DND-41 (cell line): Measurements from ENCODE around the gene ALPK3.

Experiments used
- ATAC-seq: fragments of 200-7000 bp; cut with Tn5 transposase; 3 replicates; pipeline ENCODE4 v1.9.1; 2021; ENCODE audit warnings: low read depth; ENCODE audit not compliant: insufficient read depth
- DNase-seq: peaks from one replicate; pipeline ENCODE4 v3.0.0-alpha.2; 2020
- H2AFZ ChIP-seq: 2 replicates; pipeline ENCODE4 v1.6.0; 2012; ENCODE audit warnings: low read depth, low read length
- H3K27ac ChIP-seq: 2 replicates; pipeline ENCODE4 v1.5.1; 2012; ENCODE audit warnings: low read length, inconsistent platforms
- H3K27me3 ChIP-seq: fragments of 200-600 bp; sonication (generic); 2 replicates; pipeline ENCODE4 v1.6.0; 2012; ENCODE audit warnings: low read length, mild to moderate bottlenecking, inconsistent platforms; ENCODE audit not compliant: insufficient read depth, poor library complexity
- H3K36me3 ChIP-seq: 2 replicates; pipeline ENCODE4 v1.5.1; 2012; ENCODE audit warnings: low read length, inconsistent platforms; ENCODE audit not compliant: insufficient read depth
- H3K4me1 ChIP-seq: 2 replicates; pipeline ENCODE4 v1.5.1; 2012; ENCODE audit warnings: mild to moderate bottlenecking, low read length; ENCODE audit not compliant: insufficient read depth
- H3K4me2 ChIP-seq: 2 replicates; pipeline ENCODE4 v1.6.0; 2012; ENCODE audit warnings: mild to moderate bottlenecking, moderate library complexity, low read length, inconsistent platforms; ENCODE audit not compliant: insufficient read depth
- H3K4me3 ChIP-seq, 2 experiments: fragments of 200-600 bp in 1 of 2; shearing (Covaris generic) in 1 of 2; 2 replicates each; pipeline ENCODE4 v1.5.1; 2012 to 2016; ENCODE audit warnings: inconsistent platforms in 2 of 2, low read length in 2 of 2, mild to moderate bottlenecking in 2 of 2, low read depth in 1 of 2, moderate library complexity in 1 of 2
- H3K79me2 ChIP-seq: 2 replicates; pipeline ENCODE4 v1.6.0; 2012; ENCODE audit warnings: low read length, inconsistent platforms; ENCODE audit not compliant: insufficient read depth
- H3K9ac ChIP-seq: 2 replicates; pipeline ENCODE4 v1.6.0; 2012; ENCODE audit warnings: low read depth, mild to moderate bottlenecking, inconsistent platforms, low read length, moderate library complexity
- H3K9me3 ChIP-seq: 2 replicates; pipeline ENCODE4 v1.5.1; 2012; ENCODE audit warnings: low read length, moderate library complexity, mild to moderate bottlenecking, inconsistent platforms; ENCODE audit not compliant: insufficient read depth, severe bottlenecking
- H4K20me1 ChIP-seq: 2 replicates; pipeline ENCODE4 v1.6.0; 2012; ENCODE audit warnings: low read length; ENCODE audit not compliant: insufficient read depth
- EZH2 ChIP-seq: IDR thresholded peaks from 3 replicates; pipeline ENCODE4 v1.6.1; 2012; ENCODE audit warnings: borderline replicate concordance, low read depth, mild to moderate bottlenecking, moderate library complexity, low read length, inconsistent platforms; ENCODE audit not compliant: severe bottlenecking
- TF ChIP-seq, protein P1 (sequence below): IDR thresholded peaks from 2 replicates; pipeline ENCODE4 v1.5.1; 2012; ENCODE audit warnings: borderline replicate concordance, low read length, moderate library complexity, mild to moderate bottlenecking; ENCODE audit not compliant: poor library complexity, severe bottlenecking; ENCODE audit errors: extremely low read depth

Gene ALPK3

DNA sequence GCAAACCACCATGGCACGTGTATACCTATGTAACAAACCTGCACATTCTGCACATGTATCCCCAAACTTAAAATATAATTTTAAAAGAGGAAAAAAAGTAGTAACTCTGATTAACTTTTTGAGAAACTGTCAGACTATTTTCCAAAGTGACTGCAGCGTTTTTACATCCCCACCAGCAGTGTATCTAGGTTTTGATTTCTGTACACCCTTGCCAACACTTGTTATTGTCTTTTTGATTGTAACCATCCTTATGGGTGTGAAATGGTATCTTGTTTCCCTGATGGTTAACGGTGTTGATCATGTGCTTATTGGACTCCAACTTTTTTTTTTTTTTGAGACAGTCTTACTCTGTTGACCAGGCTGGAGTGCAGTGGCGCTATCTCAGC lies 23.0 kb upstream of the ALPK3 start:
- Histone ChIP-seq H3K36me3 (peaks cover 77% of the 10 kb centered on the region), H3K4me3 (no peak overlapping the region), H3K4me2 (no peak overlapping the region), H3K9ac (no peak overlapping the region), H3K27ac (no peak overlapping the region), H3K4me1 (no peaks in the 10 kb centered on the region), H2AFZ (no peak overlapping the region), H3K79me2 (peaks cover 9% of the 10 kb centered on the region), H3K27me3 (no peaks in the 10 kb centered on the region), H3K9me3 (no peaks in the 10 kb centered on the region), H4K20me1 (peaks cover 22% of the 10 kb centered on the region; the same call in 1 of the 2 replicates)
- TF ChIP-seq, protein P1, sequence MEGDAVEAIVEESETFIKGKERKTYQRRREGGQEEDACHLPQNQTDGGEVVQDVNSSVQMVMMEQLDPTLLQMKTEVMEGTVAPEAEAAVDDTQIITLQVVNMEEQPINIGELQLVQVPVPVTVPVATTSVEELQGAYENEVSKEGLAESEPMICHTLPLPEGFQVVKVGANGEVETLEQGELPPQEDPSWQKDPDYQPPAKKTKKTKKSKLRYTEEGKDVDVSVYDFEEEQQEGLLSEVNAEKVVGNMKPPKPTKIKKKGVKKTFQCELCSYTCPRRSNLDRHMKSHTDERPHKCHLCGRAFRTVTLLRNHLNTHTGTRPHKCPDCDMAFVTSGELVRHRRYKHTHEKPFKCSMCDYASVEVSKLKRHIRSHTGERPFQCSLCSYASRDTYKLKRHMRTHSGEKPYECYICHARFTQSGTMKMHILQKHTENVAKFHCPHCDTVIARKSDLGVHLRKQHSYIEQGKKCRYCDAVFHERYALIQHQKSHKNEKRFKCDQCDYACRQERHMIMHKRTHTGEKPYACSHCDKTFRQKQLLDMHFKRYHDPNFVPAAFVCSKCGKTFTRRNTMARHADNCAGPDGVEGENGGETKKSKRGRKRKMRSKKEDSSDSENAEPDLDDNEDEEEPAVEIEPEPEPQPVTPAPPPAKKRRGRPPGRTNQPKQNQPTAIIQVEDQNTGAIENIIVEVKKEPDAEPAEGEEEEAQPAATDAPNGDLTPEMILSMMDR: no peak
- DNase-seq (no peak), ATAC-seq (no peak)

GRCh38 chr15:84795186-84795585 lies 22.0 kb upstream of the ALPK3 start:
- no peak for ATAC-seq
- peaks cover 19% of the 10 kb centered on the region; the same call in 1 of the 2 replicates for H4K20me1 ChIP-seq
- H3K27ac ChIP-seq: no peak overlapping the region
- no peaks in the 10 kb centered on the region for H3K4me1 ChIP-seq
- DNase-seq: no peak
- H3K4me3 ChIP-seq: no peak overlapping the region
- H3K27me3 ChIP-seq: no peaks in the 10 kb centered on the region
- H2AFZ ChIP-seq: no peak overlapping the region
- H3K79me2 ChIP-seq: 0 out of 2 replicates have a peak, but pooled peaks cover 1% of the 10 kb centered on the region
- TF ChIP-seq, protein P1: no peak
- no peak for TF ChIP-seq EZH2
- H3K9ac ChIP-seq: no peak overlapping the region
- H3K36me3 ChIP-seq: peaks cover 78% of the 10 kb centered on the region
- H3K9me3 ChIP-seq: no peaks in the 10 kb centered on the region
- H3K4me2 ChIP-seq: no peak overlapping the region

- Histone ChIP-seq H3K4me3 (no peak overlapping the region), H3K27ac (no peak overlapping the region), H3K4me2 (no peak overlapping the region), H3K4me1 (no peaks in the 10 kb centered on the region), H3K27me3 (no peaks in the 10 kb centered on the region), H4K20me1 (0 out of 2 replicates have a peak, but pooled peaks cover 13% of the 10 kb centered on the region), H3K36me3 (peaks cover 77% of the 10 kb centered on the region), H3K9me3 (no peaks in the 10 kb centered on the region), H3K9ac (no peak overlapping the region), H2AFZ (no peak overlapping the region), H3K79me2 (no peaks in the 10 kb centered on the region)
- TF ChIP-seq, protein P1: no peak
- TF ChIP-seq EZH2: no peak
- DNase-seq (no peak), ATAC-seq (no peak)
Measured at GRCh38 chr15:84797212-84797611, 19.9 kb upstream of the ALPK3 start.

- Histone ChIP-seq H3K79me2 (no peaks in the 10 kb centered on the region), H3K36me3 (peaks cover 76% of the 10 kb centered on the region), H4K20me1 (0 out of 2 replicates have a peak, but pooled peaks cover 13% of the 10 kb centered on the region), H3K9me3 (no peaks in the 10 kb centered on the region), H3K27me3 (no peaks in the 10 kb centered on the region), H3K4me3 (no peak overlapping the region), H2AFZ (no peak overlapping the region), H3K9ac (no peak overlapping the region), H3K27ac (no peak overlapping the region), H3K4me1 (no peaks in the 10 kb centered on the region), H3K4me2 (no peak overlapping the region)
- DNase-seq (no peak), ATAC-seq (no peak)
- no peak for TF ChIP-seq EZH2
Measured at GRCh38 chr15:84797801-84798200, 19.4 kb upstream of the ALPK3 start.
